ENCODE measurements around the gene GAD1. TPM values are rescaled to one million over a fixed set of nuclear protein-coding genes. Genes with fewer than 3 reads are reported as not detected.

GAD1 gene
- total RNA-seq, 3 donors from 2014 or later = 0.15 to 0.66 (median 0.48) TPM

GRCh38 chr2:170831115-170831514, 14.4 kb downstream of the GAD1 start:
- H3K4me3 ChIP-seq = no peak overlapping the region
- intact Hi-C loops (cut with DNase I; ENCODE audit: low total_unique reads) = no loop called here
- H3K27ac ChIP-seq = no peak overlapping the region
- TF ChIP-seq POLR2AphosphoS5 (IDR thresholded peaks at IDR 0.05) (no peak), POLR2A (IDR thresholded peaks at IDR 0.05) (no peak), CTCF (IDR thresholded peaks at IDR 0.05) (no peak)
- no peaks in the 10 kb centered on the region for H3K9me3 ChIP-seq
- no peaks in the 10 kb centered on the region for H3K36me3 ChIP-seq
- no peaks in the 10 kb centered on the region for H3K27me3 ChIP-seq
- no peak for DNase-seq (ENCODE audit: low spot score in 2 of 2)
- H3K4me1 ChIP-seq = no peaks in the 10 kb centered on the region

- Histone ChIP-seq H3K36me3 (no peaks in the 10 kb centered on the region), H3K4me1 (no peaks in the 10 kb centered on the region), H3K27ac (no peak overlapping the region), H3K4me3 (no peak overlapping the region), H3K9me3 (no peaks in the 10 kb centered on the region), H3K27me3 (no peaks in the 10 kb centered on the region)
- DNase-seq (ENCODE audit: low spot score in 2 of 2) = no peak
- intact Hi-C loops (cut with DNase I; ENCODE audit: low total_unique reads) = no loop called here
- no peak for TF ChIP-seq CTCF (IDR thresholded peaks at IDR 0.05)
- no peak for TF ChIP-seq POLR2A (IDR thresholded peaks at IDR 0.05)
- no peak for TF ChIP-seq POLR2AphosphoS5 (IDR thresholded peaks at IDR 0.05)
Measured at GRCh38 chr2:170836027-170836426, 19.3 kb downstream of the GAD1 start.

GRCh38 chr2:170840717-170841210, 24.1 kb downstream of the GAD1 start:
- intact Hi-C loops (cut with DNase I; ENCODE audit: low total_unique reads) = no loop called here
- Histone ChIP-seq H3K27ac (no peak overlapping the region), H3K4me1 (no peaks in the 10 kb centered on the region), H3K36me3 (no peaks in the 10 kb centered on the region), H3K9me3 (no peaks in the 10 kb centered on the region), H3K4me3 (no peak overlapping the region), H3K27me3 (peaks cover 0 to 8% of the 10 kb centered on the region in 2 donors)
- TF ChIP-seq CTCF (IDR thresholded peaks at IDR 0.05) (no peak), POLR2A (IDR thresholded peaks at IDR 0.05) (no peak), POLR2AphosphoS5 (IDR thresholded peaks at IDR 0.05) (no peak)
- DNase-seq (ENCODE audit: low spot score in 2 of 2) = no peak

- no peak for DNase-seq (ENCODE audit: low spot score in 2 of 2)
- intact Hi-C loops (cut with DNase I; ENCODE audit: low total_unique reads) = no loop called here
- TF ChIP-seq POLR2A (IDR thresholded peaks at IDR 0.05) (no peak), POLR2AphosphoS5 (IDR thresholded peaks at IDR 0.05) (no peak)
Measured at GRCh38 chr2:170842785-170843184, 26.1 kb downstream of the GAD1 start.

GRCh38 chr2:170843656-170844055, 27.0 kb downstream of the GAD1 start:
- Histone ChIP-seq H3K4me1 (no peaks in the 10 kb centered on the region), H3K27me3 (peaks cover 0 to 8% of the 10 kb centered on the region in 2 donors), H3K4me3 (no peak overlapping the region), H3K36me3 (no peaks in the 10 kb centered on the region), H3K27ac (no peak overlapping the region), H3K9me3 (no peaks in the 10 kb centered on the region)
- no peak for DNase-seq (ENCODE audit: low spot score in 2 of 2)
- intact Hi-C loops (cut with DNase I; ENCODE audit: low total_unique reads) = no loop called here
- TF ChIP-seq CTCF (IDR thresholded peaks at IDR 0.05) = no peak
- TF ChIP-seq POLR2A (IDR thresholded peaks at IDR 0.05) = no peak
- TF ChIP-seq POLR2AphosphoS5 (IDR thresholded peaks at IDR 0.05) = no peak

More at GRCh38 chr2:170842785-170843184, 26.1 kb downstream of the GAD1 start:
- no peak overlapping the region for H3K27ac ChIP-seq
- no peak overlapping the region for H3K4me3 ChIP-seq
- no peaks in the 10 kb centered on the region for H3K4me1 ChIP-seq
- peaks cover 0 to 8% of the 10 kb centered on the region in 2 donors for H3K27me3 ChIP-seq
- no peaks in the 10 kb centered on the region for H3K9me3 ChIP-seq
- H3K36me3 ChIP-seq = no peaks in the 10 kb centered on the region

GRCh38 chr2:170845343-170845742, 28.7 kb downstream of the GAD1 start:
- no peak for DNase-seq (ENCODE audit: low spot score in 2 of 2)
- no peaks in the 10 kb centered on the region for H3K9me3 ChIP-seq
- TF ChIP-seq POLR2A (IDR thresholded peaks at IDR 0.05) (no peak), POLR2AphosphoS5 (IDR thresholded peaks at IDR 0.05) (no peak), CTCF (IDR thresholded peaks at IDR 0.05) (no peak)

More at GRCh38 chr2:170845343-170845742, 28.7 kb downstream of the GAD1 start:
- H3K4me3 ChIP-seq = no peak overlapping the region
- intact Hi-C loops (cut with DNase I; ENCODE audit: low total_unique reads) = no loop called here
- H3K27me3 ChIP-seq = peaks cover 0 to 8% of the 10 kb centered on the region in 2 donors
- no peaks in the 10 kb centered on the region for H3K36me3 ChIP-seq
- no peaks in the 10 kb centered on the region for H3K4me1 ChIP-seq
- H3K27ac ChIP-seq = no peak overlapping the region

All from breast epithelium (tissue), 4 donors.